HG03378 (cell line): ENCODE measurements around the gene ISLR2.

Experiments
- ATAC-seq: cut with Tn5 transposase; IDR thresholded peaks from one replicate; pipeline ENCODE4 v1.9.1; 2021; ENCODE audit warnings: mild to moderate bottlenecking, moderate library complexity; ENCODE audit not compliant: unreplicated experiment

Gene ISLR2

DNA sequence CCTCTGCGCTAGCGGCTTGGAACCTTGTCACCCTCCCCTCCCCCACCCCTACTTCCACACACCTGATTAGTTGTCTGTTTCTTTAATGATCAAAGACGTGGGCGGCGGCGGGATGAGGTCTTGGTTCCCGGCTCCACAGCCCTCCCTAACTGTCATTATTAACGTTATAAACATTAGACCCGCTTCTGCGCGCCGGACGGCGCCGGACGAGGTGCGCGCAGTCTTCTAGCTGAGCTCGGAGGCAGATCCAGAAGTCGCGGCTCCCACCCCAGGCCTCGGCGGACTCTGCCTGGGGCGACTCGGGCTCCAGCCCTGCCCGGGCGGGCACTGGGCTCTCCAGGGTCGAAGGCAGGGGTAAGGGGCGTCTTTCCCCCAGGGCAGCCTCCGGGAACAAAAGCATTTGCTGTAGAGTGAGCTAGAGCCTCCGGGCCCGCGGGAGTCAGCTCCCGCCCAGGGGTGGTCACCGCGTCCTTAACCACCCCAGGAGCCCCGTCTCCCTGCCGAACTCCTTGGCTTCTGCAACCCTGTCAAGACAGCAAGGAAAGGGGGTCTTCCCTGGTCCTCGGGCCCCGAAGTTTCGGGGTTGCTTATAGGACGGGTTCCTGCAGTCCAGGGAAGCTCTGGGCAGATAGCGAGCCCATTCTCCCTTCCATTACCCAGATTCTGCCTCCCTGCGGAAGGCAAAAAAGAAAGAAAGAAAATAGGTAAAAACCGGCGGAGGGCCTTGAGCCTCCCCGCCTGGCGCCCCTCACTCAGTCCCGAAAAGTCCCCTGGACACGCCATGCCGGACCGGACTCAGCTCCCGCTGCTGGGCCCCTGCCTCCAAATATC is 2.2 kb upstream of the ISLR2 start:
- no peak for ATAC-seq

DNA sequence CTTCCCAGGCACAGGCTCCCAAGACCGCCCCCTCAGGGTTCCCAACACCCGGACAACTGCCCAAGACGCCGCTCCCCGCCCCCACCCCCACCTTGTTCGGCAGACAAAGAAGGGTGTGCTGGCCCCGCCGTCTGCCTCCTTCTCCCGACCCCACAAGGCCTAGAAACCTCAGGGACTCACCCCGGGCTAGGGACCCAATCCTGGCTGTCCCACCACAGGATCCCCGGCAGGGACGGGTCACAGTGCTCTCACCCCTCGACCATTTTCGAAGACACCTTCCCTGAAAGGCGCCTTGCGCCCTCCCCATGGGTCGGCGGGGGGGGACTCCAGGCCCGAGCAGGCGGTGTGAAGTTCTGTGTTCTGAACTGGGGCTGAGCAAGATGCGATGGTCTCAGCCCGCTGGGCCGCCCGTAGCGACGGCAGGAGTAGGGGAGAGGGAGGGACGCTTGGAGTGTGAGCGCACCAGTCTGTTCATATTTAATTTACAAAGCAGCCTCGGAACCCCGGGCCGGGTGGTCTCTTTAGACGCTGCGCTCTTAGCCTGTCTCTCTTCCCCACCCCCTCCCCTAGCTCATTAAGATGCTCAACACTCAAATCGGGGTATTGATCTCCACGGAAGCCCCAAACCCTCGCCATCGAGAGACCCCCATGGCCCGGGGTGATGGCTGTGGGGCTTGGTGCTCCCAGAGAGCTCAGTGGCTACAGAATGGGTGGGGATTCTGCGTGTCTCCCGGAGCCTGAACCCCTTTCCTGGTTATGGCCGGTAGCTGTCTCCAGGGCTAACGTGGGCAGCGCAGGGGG is 1.4 kb upstream of the ISLR2 start:
- ATAC-seq, result no peak

DNA sequence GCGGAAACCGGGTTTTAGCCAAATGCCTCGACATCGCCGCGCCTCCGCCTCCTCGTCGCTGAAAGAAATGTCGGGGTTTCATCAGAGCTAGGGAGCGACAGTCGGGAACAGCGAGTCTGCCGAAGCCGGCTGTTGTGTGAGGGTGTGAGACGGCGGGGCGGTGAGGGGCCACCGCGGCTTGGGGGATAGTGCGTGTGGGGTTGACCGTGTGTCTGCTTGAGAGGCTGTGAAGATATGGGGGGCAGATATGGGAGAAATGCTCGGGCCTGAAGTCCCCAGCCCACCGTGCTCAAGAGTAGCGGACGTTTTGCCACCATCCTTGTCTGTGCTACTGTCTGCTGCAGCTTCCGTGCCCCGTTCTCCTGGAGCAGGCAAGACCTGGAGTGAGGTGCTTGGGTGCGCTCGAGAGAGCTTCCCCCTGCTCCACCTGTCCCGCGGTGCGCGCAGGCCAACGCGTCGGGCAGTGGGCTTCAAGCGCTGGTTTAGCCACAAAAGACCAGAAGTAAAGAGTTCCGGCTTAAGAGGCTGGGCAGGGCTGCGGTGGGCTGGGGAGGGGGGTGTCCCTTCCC is 716 bp upstream of the ISLR2 start:
- no peak for ATAC-seq

DNA sequence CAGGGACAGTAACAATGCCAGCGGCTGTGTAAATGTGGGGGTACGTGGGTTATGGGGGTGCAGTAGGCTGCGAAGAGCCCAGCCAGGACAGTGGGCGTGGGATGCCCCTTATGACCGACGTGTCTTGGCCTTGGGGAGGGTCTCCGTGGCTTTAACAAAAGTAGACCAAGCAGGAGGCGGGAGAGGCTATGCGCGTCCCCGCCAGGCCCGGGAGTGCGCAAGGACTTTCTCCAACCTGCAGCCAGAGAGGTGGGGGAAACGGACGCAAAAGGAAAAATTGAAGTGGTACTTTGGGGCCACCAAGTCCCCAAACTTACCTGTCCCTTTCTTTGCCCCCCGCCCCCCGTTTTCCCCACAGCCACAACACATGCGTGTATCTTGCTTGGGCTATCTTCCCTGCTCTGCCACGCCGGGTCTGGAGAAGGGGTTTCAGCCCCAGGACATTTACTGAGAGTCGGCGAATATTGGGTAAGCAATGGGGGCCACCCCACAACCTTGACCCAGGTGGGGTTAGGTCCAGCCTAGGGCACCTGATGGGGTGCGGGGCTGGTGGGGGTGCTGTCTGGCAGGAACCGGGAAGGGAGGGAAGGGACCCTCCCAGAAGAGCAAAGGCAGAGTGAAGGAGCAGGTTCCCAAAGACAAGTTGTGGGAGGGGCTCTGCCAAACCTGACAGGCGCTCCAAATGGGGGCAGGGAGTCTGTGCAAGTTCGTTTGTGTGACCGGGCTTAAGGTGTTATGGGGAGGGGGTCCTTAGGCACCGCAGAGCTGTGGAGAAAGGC is 652 bp downstream of the ISLR2 start:
- ATAC-seq, result no peak

DNA sequence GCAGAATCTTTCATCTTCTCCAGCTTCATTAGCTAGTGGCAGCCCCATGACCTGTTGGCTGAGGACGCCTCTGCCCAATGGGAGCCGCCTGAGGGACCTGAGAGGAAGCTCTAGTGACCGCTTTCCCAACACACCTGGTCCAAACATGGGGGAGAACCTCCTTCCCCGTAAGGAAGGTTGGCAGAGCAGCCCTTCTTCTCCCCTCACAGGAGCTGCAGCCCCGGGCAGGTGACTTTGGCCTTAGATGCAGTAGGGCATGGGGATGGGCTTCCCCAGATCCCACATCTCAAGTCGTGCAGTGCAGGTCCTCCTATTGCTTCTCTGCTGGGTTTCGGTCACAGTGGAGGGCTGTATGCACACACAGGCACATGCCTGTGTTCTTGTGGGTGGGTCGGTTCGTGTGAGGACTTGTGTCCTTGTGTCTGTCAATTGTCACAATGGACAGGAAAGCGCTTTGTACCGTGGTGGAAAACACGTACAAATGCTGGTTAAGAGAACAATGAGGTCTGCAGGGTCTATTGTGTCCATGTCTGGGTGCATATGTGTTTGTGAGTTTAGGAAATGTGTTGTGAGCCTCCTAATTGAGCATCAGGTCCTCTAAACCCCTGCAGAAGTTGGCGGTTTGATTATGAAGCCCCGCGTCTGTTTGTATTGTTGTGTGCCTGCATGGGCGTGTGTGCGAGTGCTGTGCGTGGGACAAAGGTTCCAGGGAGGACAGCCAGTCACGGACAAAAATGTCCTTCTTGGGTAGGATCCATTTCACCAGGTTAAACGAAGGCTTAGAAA is 1.4 kb downstream of the ISLR2 start:
- no peak for ATAC-seq

DNA sequence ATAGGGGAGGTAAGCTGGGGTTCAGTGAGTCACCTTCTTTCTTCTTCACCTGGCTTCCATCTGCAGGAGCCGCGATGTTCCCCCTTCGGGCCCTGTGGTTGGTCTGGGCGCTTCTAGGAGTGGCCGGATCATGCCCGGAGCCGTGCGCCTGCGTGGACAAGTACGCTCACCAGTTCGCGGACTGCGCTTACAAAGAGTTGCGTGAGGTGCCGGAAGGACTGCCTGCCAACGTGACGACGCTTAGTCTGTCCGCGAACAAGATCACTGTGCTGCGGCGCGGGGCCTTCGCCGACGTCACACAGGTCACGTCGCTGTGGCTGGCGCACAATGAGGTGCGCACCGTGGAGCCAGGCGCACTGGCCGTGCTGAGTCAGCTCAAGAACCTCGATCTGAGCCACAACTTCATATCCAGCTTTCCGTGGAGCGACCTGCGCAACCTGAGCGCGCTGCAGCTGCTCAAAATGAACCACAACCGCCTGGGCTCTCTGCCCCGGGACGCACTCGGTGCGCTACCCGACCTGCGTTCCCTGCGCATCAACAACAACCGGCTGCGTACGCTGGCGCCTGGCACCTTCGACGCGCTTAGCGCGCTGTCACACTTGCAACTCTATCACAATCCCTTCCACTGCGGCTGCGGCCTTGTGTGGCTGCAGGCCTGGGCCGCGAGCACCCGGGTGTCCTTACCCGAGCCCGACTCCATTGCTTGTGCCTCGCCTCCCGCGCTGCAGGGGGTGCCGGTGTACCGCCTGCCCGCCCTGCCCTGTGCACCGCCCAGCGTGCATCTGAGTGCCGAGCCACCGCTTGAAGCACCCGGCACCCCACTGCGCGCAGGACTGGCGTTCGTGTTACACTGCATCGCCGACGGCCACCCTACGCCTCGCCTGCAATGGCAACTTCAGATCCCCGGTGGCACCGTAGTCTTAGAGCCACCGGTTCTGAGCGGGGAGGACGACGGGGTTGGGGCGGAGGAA is 2.6 kb downstream of the ISLR2 start:
- no peak for ATAC-seq

DNA sequence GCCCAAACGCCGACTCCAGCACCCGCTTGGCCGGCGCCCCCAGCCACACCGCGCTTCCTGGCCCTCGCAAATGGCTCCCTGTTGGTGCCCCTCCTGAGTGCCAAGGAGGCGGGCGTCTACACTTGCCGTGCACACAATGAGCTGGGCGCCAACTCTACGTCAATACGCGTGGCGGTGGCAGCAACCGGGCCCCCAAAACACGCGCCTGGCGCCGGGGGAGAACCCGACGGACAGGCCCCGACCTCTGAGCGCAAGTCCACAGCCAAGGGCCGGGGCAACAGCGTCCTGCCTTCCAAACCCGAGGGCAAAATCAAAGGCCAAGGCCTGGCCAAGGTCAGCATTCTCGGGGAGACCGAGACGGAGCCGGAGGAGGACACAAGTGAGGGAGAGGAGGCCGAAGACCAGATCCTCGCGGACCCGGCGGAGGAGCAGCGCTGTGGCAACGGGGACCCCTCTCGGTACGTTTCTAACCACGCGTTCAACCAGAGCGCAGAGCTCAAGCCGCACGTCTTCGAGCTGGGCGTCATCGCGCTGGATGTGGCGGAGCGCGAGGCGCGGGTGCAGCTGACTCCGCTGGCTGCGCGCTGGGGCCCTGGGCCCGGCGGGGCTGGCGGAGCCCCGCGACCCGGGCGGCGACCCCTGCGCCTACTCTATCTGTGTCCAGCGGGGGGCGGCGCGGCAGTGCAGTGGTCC is 3.5 kb downstream of the ISLR2 start:
- ATAC-seq, result no peak

DNA sequence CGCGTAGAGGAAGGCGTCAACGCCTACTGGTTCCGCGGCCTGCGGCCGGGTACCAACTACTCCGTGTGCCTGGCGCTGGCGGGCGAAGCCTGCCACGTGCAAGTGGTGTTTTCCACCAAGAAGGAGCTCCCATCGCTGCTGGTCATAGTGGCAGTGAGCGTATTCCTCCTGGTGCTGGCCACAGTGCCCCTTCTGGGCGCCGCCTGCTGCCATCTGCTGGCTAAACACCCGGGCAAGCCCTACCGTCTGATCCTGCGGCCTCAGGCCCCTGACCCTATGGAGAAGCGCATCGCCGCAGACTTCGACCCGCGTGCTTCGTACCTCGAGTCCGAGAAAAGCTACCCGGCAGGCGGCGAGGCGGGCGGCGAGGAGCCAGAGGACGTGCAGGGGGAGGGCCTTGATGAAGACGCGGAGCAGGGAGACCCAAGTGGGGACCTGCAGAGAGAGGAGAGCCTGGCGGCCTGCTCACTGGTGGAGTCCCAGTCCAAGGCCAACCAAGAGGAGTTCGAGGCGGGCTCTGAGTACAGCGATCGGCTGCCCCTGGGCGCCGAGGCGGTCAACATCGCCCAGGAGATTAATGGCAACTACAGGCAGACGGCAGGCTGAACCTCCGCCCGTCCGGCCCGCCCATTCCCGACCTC is 4.1 kb downstream of the ISLR2 start:
- ATAC-seq, result no peak

DNA sequence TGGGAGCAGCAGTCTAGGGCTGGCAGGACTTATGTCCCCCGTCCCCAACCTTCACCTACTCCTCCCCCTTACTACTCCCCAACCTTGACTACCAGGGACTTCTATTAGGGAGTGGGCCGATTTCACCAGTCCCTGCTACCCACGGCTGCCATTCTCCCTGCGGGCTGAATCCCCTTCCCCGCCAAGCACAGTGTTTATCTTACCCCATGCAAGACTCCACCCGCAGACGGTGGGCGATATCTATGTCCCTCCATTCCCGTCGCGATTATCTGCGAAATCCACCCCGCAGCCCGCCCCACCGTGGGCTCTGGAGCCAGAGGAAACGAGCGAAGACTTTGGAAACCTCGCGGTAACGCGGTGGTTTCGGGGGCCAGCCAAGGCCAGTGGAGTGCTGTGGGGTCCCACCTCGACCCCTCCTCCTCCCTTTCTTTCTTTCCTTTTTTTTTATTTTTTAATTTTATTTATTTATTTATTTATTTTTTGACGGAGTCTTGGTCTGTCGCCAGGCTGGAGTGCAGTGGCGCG is 4.7 kb downstream of the ISLR2 start:
- ATAC-seq, result no peak

DNA sequence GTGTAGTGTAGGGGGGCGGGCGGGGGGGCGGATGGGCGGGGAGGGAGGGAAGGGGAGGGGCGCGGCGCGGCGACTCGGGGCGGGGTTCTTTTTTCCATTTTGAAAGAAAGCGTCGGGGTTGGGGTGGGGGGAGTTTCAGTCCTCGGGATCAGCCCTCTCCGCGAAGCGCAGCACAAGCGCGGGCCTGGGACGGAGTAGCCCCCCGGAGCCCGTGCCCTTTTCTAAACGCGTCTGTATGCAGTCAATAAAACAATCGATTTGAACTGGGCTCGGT is 6.1 kb downstream of the ISLR2 start:
- ATAC-seq, result no peak

DNA sequence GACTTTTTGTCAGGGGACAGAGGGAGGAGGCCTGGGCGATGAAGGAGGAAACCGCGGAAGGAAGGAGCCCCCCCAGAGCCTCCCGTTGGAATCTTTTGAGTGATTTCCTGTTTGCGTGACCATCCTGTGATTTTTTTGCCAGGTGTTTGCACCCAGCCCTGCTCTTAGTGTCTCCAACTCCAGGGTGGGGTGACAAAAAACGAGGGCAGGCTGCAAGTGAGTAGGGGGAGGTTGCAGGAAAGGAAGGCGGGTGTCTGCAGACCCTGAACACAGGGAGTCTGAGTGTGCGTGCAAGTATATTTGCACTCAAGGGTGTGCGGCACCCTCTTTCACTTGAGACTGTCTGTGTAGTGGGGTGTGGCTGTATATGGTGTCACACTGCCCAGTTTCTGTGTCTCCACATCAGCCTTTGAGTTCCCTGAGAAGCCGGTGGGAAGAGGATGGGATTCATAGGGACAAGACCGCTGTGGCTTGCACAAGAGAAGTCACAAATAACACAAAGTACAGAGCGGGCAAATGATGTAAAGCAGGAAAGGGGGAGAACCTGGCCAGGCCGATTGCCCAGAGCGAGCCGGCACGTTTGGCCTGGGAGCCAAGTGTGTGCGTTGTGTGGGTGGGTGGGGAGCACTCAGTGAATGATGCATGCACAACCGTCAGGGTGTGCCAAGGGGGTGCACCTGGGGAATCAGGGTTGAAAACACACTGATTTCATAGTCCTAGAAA is 6.6 kb downstream of the ISLR2 start:
- no peak for ATAC-seq

DNA sequence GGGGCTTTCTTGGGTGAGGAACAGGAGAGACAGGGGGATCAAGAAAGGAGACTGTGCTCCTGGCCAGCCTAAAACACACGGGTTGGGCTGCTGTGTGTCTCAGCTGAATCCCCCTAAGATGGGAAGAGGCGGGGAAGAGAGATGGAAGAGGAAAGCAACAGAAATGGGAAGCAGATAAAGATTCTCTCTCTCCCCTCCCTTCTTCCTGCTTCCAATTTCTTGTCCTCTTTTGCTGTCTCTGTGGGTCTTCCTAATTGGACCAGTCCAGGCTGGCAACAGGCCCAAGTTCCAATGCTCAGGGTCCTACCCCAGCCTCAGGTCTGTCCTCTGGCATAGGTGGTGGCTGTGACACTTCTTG is 7.1 kb downstream of the ISLR2 start:
- ATAC-seq, result no peak

DNA sequence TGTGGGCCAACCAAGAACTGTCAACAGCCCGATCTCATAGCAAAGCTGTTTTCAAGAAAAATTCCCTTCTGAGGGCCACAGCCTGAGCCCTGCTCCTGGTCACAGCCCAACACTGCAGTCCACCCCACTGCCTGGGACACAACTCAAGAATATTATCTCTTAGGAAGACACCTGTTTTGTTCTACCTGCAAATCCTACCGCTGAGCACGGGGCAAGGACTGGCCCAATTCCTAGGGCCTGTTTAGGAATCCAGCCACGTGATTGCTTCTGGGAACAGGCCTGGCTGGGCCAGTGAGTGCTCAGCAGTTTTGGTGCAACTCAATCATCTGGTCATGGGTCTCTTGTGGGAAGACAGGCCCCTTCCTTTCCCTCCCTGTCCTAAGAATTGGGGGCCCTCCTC is 8.3 kb downstream of the ISLR2 start:
- ATAC-seq, result no peak

DNA sequence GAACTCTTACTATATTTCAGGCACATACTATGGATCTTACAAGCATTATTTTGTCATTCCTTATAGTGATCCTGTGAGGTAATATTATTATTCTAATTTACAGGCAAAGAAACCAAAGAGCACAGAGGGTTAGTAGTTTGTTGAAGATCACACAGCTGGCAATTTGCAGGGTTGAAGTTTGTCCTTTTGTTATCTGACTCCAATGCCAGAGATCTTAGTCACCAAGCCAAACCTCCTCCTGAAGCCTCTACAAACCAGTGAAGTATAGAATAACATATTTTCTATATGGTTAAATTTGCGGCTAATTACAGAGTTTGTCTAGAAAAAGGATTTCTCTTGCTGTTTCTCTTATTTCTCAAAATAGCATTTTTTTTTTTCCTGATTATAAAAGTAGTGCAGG is 11.2 kb downstream of the ISLR2 start:
- ATAC-seq, result no peak

DNA sequence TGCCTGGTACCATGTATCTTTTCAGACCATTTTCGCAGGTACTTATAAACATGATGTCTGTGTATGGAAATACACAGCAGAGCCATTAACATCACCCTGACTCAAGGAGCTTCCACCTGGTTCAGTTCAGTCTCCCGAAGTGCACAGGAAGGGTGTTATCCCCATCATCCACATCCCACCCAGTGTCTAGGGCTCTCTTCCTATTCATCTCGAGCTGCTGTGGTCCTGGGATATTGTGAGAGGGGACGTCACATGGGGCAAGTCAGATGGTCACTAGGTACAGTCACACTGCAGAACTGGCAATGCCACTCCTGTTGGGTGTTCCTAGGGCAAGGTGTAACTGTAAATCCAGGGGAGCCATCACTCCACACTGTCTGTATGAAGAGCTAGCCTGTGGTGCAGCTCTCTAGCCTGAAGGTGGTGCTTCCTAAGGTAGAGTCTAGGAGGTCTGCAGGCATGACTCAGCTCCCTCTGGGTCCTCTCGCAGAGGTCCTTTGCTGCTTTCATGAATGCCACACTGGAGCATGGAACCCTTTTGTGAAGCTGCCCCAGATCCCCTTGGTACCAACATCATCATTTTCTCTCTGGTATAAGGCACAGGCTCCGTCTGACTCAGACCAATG is 13.9 kb downstream of the ISLR2 start:
- ATAC-seq, result no peak

DNA sequence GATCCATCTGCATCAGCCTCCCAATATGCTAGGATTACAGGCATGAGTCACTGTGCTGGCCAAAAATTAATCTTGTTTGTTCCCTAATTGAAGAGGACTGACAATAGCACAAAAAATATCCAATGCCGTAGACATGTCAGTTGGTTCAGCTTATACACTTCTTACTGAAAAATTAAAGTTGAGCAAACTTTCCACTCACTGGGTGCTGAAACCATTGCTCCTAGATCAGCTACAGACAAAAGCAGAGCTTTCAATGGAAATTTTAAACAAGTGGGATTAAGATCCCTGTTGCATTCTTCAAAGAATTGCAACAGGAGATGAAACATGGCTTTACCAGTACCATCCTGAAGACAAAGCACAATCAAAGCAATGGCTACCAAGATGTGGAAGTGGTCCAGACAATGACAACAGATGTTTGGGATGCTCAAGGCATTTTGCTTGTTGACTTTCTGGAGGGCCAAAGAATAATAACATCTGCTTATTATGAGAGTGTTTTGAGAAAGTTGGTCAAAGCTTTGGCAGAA is 16.0 kb downstream of the ISLR2 start:
- no peak for ATAC-seq

DNA sequence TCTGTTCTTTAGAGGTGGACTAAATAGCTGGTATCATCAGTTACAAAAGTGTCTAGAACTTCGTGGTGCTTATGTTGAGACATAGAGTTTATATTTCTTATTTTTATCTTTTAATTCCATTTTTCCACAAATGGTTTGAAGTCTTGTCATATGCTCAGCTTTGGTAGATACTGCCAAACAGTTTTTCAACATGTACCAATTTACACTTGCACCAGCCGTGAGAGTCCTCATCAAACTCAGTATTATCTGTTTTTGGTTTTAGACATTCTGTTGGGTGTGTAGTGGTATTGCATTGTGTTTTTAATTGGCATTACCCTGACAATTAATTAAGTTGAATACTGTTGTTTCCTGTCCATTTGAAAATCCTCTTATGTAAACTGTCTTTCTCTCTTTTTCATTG is 16.7 kb downstream of the ISLR2 start:
- no peak for ATAC-seq
